WTC11 (cell line): ENCODE results near the gene DAZAP2. TPM values are rescaled to one million over a fixed set of nuclear protein-coding genes. Genes with fewer than 3 reads are reported as not detected.
"Not testable (repeated sequence)": the region's sequence is repeated elsewhere in the genome, so short reads cannot be mapped to it uniquely, and the experiment has no call there.

Source experiments
- ATAC-seq: fragments of 200-7000 bp; cut with Tn5 transposase; 2 replicates; pipeline ENCODE4 v1.10.0; 2021; ENCODE audit warnings: mild to moderate bottlenecking, moderate library complexity
- CTCF ChIA-PET: fragments of 300-600 bp; sonication (Branson Sonifier 250); formaldehyde crosslinking; loops from one replicate; lab custom pipeline; 2021; ENCODE audit warnings: antibody characterized with exemption; lab: Charles Lee
- POLR2A ChIA-PET: fragments of 350-600 bp; sonication (Branson Sonifier 250); formaldehyde crosslinking; loops from one replicate; lab custom pipeline; 2021; ENCODE audit warnings: antibody characterized with exemption; lab: Charles Lee
- DNase-seq: peaks from one replicate; pipeline ENCODE4 v3.0.0; 2021; ENCODE audit warnings: low spot score
- H3K27ac Mint-ChIP-seq: 2 replicates; pipeline ENCODE4 v1.8.0; 2021; ENCODE audit warnings: mixed read lengths
- H3K27me3 Mint-ChIP-seq: 2 replicates; pipeline ENCODE4 v1.8.0; 2021; ENCODE audit warnings: low read depth, mild to moderate bottlenecking, moderate library complexity, mixed read lengths
- H3K36me3 Mint-ChIP-seq: 2 replicates; pipeline ENCODE4 v1.8.0; 2021; ENCODE audit warnings: mixed read lengths
- H3K4me1 Mint-ChIP-seq: 2 replicates; pipeline ENCODE4 v1.8.0; 2022; ENCODE audit warnings: mixed read lengths
- H3K4me3 Mint-ChIP-seq: 2 replicates; pipeline ENCODE4 v1.8.0; 2021; ENCODE audit warnings: mild to moderate bottlenecking, moderate library complexity, mixed read lengths
- H3K9me3 Mint-ChIP-seq: 2 replicates; pipeline ENCODE4 v1.8.0; 2021; ENCODE audit warnings: mixed read lengths
- ATF3 ChIP-seq: sonication (generic); formaldehyde crosslinking; conservative IDR thresholded peaks from 2 replicates; pipeline ENCODE4 v1.8.1; 2022; ENCODE audit warnings: mild to moderate bottlenecking, missing genetic modification reagents
- CBFB ChIP-seq: sonication (generic); formaldehyde crosslinking; IDR thresholded peaks from 2 replicates; pipeline ENCODE4 v1.8.1; 2022; ENCODE audit warnings: mild to moderate bottlenecking, low read depth, missing genetic modification reagents
- ESRRA ChIP-seq: sonication (generic); formaldehyde crosslinking; IDR thresholded peaks from 2 replicates; pipeline ENCODE4 v1.8.1; 2022; ENCODE audit warnings: mild to moderate bottlenecking, missing genetic modification reagents, borderline replicate concordance
- ETV6 ChIP-seq: sonication (generic); formaldehyde crosslinking; IDR thresholded peaks from 2 replicates; pipeline ENCODE4 v1.8.1; 2022; ENCODE audit warnings: mild to moderate bottlenecking, missing genetic modification reagents
- FOXK1 ChIP-seq: sonication (generic); formaldehyde crosslinking; IDR thresholded peaks from 2 replicates; pipeline ENCODE4 v1.8.0; 2022; ENCODE audit warnings: mild to moderate bottlenecking, moderate library complexity, missing genetic modification reagents
- NFYB ChIP-seq: sonication (generic); formaldehyde crosslinking; conservative IDR thresholded peaks from 2 replicates; pipeline ENCODE4 v1.8.0; 2022; ENCODE audit warnings: low read depth, missing genetic modification reagents
- SMAD3 ChIP-seq: sonication (generic); formaldehyde crosslinking; IDR thresholded peaks from 2 replicates; pipeline ENCODE4 v1.8.0; 2022; ENCODE audit warnings: missing genetic modification reagents, mild to moderate bottlenecking, borderline replicate concordance
- ZNF263 ChIP-seq: sonication (generic); formaldehyde crosslinking; IDR thresholded peaks from 2 replicates; pipeline ENCODE4 v1.8.1; 2022; ENCODE audit warnings: low read depth, mild to moderate bottlenecking, moderate library complexity, missing genetic modification reagents
- ZNF423 ChIP-seq: fragments of 250-450 bp; sonication (Bioruptor Pico); IDR thresholded peaks from 2 replicates; pipeline ENCODE4 v2.1.2; 2022; ENCODE audit warnings: mild to moderate bottlenecking, moderate library complexity
- ZNF671 ChIP-seq: fragments of 250-450 bp; sonication (Bioruptor Pico); IDR thresholded peaks from 2 replicates; pipeline ENCODE4 v1.8.0; 2021; ENCODE audit warnings: mild to moderate bottlenecking
- total RNA-seq: library from RNA; stranded (reverse); gene quantifications from 3 replicates; pipeline ENCODE4 v1.2.3, GENCODE V29; 2021
- TF ChIP-seq, protein P1 (sequence below): sonication (generic); formaldehyde crosslinking; IDR thresholded peaks from 2 replicates; pipeline ENCODE4 v1.8.1; 2022; ENCODE audit warnings: missing genetic modification reagents, borderline replicate concordance
- TF ChIP-seq, protein P2 (sequence below): fragments of 250-450 bp; sonication (Bioruptor Pico); IDR thresholded peaks from 2 replicates; pipeline ENCODE4 v1.9.0; 2021; ENCODE audit warnings: mild to moderate bottlenecking, borderline replicate concordance
- TF ChIP-seq, protein P3 (sequence below): fragments of 250-450 bp; sonication (Bioruptor Pico); conservative IDR thresholded peaks from 2 replicates; pipeline ENCODE4 v1.9.0; 2021; ENCODE audit warnings: mild to moderate bottlenecking
- TF ChIP-seq, protein P4 (sequence below): fragments of 250-450 bp; sonication (Bioruptor Pico); IDR thresholded peaks from 2 replicates; pipeline ENCODE4 v1.8.0; 2021; ENCODE audit warnings: mild to moderate bottlenecking
- TF ChIP-seq, protein P5 (sequence below): sonication (generic); formaldehyde crosslinking; IDR thresholded peaks from 2 replicates; pipeline ENCODE4 v1.8.1; 2023; ENCODE audit warnings: mild to moderate bottlenecking, missing genetic modification reagents, moderate library complexity

Gene DAZAP2
- total RNA-seq, 1 experiment from 2014 or later = 35.8 TPM

DNA sequence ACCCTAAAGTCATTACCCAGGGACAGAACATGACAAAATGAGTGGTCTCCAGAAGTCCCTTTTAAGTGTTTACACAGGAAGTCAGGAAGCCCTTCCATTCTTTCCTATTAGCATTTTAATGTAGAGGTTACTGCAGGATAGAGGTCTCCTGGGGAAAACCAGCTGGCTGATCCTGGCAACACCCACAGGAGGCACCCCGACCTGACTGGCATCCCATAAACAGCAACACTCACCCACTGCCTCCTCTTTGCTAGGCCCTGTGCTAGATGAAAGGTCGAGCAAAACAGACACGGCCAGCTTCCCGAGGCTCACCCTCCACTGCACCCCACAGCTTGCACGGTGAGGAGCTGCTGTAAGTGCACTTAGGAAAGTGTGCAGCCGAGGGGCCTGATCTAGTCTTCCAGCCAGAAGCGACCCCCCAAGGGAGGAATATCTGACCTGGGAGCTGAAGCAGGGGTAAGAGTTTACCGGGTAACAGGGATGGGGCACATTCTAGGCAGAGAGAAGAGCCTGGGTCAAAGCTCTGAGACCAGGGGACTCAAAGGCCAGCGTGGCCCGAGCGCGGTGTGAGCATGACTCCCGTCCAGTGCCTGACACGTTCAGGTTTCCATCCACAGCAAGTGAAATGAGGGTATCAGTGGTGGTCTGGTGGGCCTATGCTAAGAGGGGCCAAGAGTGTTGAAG, 9.0 kb downstream of the DAZAP2 start (continued):
- TF ChIP-seq, protein P1, sequence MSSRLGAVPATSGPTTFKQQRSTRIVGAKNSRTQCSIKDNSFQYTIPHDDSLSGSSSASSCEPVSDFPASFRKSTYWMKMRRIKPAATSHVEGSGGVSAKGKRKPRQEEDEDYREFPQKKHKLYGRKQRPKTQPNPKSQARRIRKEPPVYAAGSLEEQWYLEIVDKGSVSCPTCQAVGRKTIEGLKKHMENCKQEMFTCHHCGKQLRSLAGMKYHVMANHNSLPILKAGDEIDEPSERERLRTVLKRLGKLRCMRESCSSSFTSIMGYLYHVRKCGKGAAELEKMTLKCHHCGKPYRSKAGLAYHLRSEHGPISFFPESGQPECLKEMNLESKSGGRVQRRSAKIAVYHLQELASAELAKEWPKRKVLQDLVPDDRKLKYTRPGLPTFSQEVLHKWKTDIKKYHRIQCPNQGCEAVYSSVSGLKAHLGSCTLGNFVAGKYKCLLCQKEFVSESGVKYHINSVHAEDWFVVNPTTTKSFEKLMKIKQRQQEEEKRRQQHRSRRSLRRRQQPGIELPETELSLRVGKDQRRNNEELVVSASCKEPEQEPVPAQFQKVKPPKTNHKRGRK (CRISPR knock-in tag) = no peak
- TF ChIP-seq FOXK1 (CRISPR knock-in tag) = 0 out of 2 replicates have a peak, but pooled peaks have one; percentile 49

DNA sequence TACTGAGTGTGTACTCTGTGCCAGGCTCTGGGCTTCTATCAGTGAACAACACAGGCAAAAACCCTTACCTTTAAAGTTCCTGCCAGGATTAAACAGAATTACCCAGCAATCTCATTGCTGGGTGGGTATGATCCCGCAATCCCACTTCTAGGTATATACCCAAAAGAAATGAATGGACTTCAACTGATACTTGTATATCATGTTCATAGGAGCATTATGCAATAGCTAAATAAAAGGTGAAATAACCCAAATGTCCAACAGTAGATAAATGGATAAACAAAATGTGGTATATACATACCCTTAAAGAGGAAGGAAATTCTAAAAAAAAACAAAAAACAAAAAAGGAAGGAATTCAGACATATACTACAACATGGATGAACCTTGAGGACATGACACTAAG, 14.7 kb downstream of the DAZAP2 start:
- Mint-ChIP-seq H3K4me3 (no peak overlapping the region), H3K27me3 (no peaks in the 10 kb centered on the region)
- CTCF ChIA-PET = interaction anchor here (0.9 to 2.0 kb wide), 5 partner anchors 15 to 112 kb away, joined by 3 to 14 read pairs (median 5); partner anchors contain the start of genes DAZAP2 and SMAGP
- DNase-seq = no peak
- TF ChIP-seq CBFB = no peak
- TF ChIP-seq ETV6 (CRISPR knock-in tag) = no peak
- TF ChIP-seq, all 79 proteins: peak for 0
- H3K9me3 Mint-ChIP-seq = no peaks in the 10 kb centered on the region
- peaks cover 18% of the 10 kb centered on the region for H3K4me1 Mint-ChIP-seq
- no peaks in the 10 kb centered on the region for H3K36me3 Mint-ChIP-seq
- no peak overlapping the region for H3K27ac Mint-ChIP-seq
- no peak for ATAC-seq
- POLR2A ChIA-PET = no interaction called here

DNA sequence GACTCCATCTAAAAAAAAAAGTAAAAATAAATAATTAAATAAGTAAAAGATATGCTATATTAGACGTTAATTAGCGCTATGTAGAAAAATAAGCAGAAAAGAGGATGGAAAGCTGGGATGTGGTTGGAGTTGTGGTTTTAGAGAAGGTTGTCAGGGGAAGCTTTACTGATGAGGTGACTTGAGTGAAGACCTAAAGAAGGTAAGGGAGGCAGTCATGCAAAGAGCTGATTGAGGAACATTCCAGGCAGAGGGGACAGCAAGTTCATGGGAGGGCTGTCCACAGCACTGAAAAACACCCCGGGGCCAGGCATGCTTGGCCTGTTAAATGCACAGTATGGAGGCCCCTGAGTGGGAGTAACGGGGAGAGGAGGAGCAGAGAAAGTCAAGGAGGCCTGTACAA, 15.9 kb downstream of the DAZAP2 start:
- POLR2A ChIA-PET = interaction anchor here (0.6 kb wide), 1 partner anchor 10 kb away, joined by 3 read pairs; no protein-coding TSS in a partner anchor

GRCh38 chr12:51259600-51259999, 21.0 kb downstream of the DAZAP2 start:
- H3K4me3 Mint-ChIP-seq, CTCF ChIA-PET: not testable (repeated sequence)

More for the DNA sequence above, 15.9 kb downstream of the DAZAP2 start:
- Mint-ChIP-seq H3K4me1 (peaks cover 10% of the 10 kb centered on the region), H3K9me3 (no peaks in the 10 kb centered on the region), H3K4me3 (no peak overlapping the region), H3K27ac (peak overlapping the region; percentile 84), H3K36me3 (no peaks in the 10 kb centered on the region), H3K27me3 (no peaks in the 10 kb centered on the region)
- no peak for DNase-seq
- TF ChIP-seq, protein P2, sequence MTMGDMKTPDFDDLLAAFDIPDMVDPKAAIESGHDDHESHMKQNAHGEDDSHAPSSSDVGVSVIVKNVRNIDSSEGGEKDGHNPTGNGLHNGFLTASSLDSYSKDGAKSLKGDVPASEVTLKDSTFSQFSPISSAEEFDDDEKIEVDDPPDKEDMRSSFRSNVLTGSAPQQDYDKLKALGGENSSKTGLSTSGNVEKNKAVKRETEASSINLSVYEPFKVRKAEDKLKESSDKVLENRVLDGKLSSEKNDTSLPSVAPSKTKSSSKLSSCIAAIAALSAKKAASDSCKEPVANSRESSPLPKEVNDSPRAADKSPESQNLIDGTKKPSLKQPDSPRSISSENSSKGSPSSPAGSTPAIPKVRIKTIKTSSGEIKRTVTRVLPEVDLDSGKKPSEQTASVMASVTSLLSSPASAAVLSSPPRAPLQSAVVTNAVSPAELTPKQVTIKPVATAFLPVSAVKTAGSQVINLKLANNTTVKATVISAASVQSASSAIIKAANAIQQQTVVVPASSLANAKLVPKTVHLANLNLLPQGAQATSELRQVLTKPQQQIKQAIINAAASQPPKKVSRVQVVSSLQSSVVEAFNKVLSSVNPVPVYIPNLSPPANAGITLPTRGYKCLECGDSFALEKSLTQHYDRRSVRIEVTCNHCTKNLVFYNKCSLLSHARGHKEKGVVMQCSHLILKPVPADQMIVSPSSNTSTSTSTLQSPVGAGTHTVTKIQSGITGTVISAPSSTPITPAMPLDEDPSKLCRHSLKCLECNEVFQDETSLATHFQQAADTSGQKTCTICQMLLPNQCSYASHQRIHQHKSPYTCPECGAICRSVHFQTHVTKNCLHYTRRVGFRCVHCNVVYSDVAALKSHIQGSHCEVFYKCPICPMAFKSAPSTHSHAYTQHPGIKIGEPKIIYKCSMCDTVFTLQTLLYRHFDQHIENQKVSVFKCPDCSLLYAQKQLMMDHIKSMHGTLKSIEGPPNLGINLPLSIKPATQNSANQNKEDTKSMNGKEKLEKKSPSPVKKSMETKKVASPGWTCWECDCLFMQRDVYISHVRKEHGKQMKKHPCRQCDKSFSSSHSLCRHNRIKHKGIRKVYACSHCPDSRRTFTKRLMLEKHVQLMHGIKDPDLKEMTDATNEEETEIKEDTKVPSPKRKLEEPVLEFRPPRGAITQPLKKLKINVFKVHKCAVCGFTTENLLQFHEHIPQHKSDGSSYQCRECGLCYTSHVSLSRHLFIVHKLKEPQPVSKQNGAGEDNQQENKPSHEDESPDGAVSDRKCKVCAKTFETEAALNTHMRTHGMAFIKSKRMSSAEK (CRISPR knock-in tag) = no peak
- TF ChIP-seq, protein P3, sequence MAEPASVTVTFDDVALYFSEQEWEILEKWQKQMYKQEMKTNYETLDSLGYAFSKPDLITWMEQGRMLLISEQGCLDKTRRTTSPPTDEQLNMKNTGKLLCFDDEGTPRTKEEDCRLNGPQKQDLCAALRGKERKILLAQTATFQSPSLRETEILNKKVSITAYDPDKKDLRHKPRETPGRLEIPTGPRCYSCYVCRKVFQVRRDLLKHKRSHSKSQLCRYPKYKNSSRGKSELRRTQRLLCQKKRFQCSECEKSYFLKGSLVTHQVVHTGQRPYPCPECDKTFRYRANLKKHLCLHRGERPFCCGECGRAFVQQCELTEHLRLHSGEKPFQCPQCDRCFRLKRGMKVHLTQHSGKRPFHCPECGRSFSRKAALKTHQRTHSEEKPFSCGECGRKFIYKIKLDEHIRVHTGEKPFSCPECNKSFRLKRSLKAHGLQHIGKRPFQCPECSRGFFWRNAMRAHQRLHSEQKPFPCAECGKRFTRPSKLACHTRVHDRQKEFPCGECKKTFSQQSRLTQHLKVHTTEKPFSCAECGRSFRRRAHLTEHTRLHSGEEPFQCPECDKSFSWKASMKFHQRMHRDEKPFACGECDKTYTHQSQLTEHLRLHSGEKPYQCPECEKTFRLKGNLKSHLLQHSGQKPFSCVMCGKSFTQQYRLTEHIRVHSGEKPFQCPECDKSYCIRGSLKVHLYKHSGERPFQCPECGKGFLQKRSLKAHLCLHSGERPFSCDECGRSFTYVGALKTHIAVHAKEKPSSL (CRISPR knock-in tag) = no peak
- TF ChIP-seq NFYB = no peak
- TF ChIP-seq ZNF423 (CRISPR knock-in tag) = no peak
- TF ChIP-seq, protein P4, sequence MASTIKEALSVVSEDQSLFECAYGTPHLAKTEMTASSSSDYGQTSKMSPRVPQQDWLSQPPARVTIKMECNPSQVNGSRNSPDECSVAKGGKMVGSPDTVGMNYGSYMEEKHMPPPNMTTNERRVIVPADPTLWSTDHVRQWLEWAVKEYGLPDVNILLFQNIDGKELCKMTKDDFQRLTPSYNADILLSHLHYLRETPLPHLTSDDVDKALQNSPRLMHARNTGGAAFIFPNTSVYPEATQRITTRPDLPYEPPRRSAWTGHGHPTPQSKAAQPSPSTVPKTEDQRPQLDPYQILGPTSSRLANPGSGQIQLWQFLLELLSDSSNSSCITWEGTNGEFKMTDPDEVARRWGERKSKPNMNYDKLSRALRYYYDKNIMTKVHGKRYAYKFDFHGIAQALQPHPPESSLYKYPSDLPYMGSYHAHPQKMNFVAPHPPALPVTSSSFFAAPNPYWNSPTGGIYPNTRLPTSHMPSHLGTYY (CRISPR knock-in tag) = no peak
- TF ChIP-seq ZNF263 = no peak
- TF ChIP-seq, protein P5, sequence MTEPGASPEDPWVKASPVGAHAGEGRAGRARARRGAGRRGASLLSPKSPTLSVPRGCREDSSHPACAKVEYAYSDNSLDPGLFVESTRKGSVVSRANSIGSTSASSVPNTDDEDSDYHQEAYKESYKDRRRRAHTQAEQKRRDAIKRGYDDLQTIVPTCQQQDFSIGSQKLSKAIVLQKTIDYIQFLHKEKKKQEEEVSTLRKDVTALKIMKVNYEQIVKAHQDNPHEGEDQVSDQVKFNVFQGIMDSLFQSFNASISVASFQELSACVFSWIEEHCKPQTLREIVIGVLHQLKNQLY (CRISPR knock-in tag) = no peak
- TF ChIP-seq ATF3 (CRISPR knock-in tag) = no peak
- TF ChIP-seq SMAD3 (CRISPR knock-in tag) = no peak
- no peak for TF ChIP-seq ESRRA (CRISPR knock-in tag)
- no peak for TF ChIP-seq ZNF671 (CRISPR knock-in tag)
- no peak for ATAC-seq
- CTCF ChIA-PET = no interaction called here

More at GRCh38 chr12:51259600-51259999, 21.0 kb downstream of the DAZAP2 start:
- ATAC-seq, H3K4me1 Mint-ChIP-seq, H3K9me3 Mint-ChIP-seq, H3K36me3 Mint-ChIP-seq, POLR2A ChIA-PET, H3K27me3 Mint-ChIP-seq, DNase-seq, H3K27ac Mint-ChIP-seq: not testable (repeated sequence)
